Skeletal muscle tissue (tissue), 4 donors: ENCODE data around the gene NDEL1. TPM values are rescaled to one million over a fixed set of nuclear protein-coding genes. Genes with fewer than 3 reads are reported as not detected.

ENCODE experiments used
- H3K27ac ChIP-seq: one replicate; pipeline ENCODE4 v1.7.0; 2013; ENCODE audit warnings: mild to moderate bottlenecking, low read depth, low read length, inconsistent platforms
- H3K27me3 ChIP-seq, 3 donors: one replicate each; pipeline ENCODE4 v1.7.0; 2013; ENCODE audit warnings: low read length in 3 of 3; ENCODE audit not compliant: control insufficient read depth in 3 of 3, insufficient read depth in 3 of 3
- H3K36me3 ChIP-seq, 3 donors: one replicate each; pipeline ENCODE4 v1.7.0; 2013; ENCODE audit warnings: low read length in 3 of 3; ENCODE audit not compliant: control insufficient read depth in 3 of 3, insufficient read depth in 3 of 3
- H3K4me1 ChIP-seq, 3 donors: one replicate each; pipeline ENCODE4 v1.7.0; 2013; ENCODE audit warnings: low read length in 3 of 3, mild to moderate bottlenecking in 3 of 3; ENCODE audit not compliant: control insufficient read depth in 3 of 3, insufficient read depth in 3 of 3
- H3K4me3 ChIP-seq, 3 donors: one replicate each; pipeline ENCODE4 v1.7.0; 2013; ENCODE audit warnings: low read length in 3 of 3
- H3K9ac ChIP-seq, 3 donors: one replicate each; pipeline ENCODE4 v1.7.0; 2013; ENCODE audit warnings: low read length in 3 of 3, mild to moderate bottlenecking in 3 of 3, moderate library complexity in 2 of 3, low read depth in 1 of 3
- H3K9me3 ChIP-seq, 3 donors: one replicate each; pipeline ENCODE4 v1.7.0; 2013; ENCODE audit warnings: low read length in 3 of 3; ENCODE audit not compliant: control insufficient read depth in 3 of 3
- total RNA-seq: library from RNA; depleted of rRNA; stranded (reverse); fragments of >200 nt; gene quantifications from one replicate; pipeline ENCODE4 v1.2.3, GENCODE V29; 2014
- donor health status: Osteomylitis.

NDEL1 gene
- total RNA-seq, 1 donor from 2014 or later: 32.4 TPM

DNA sequence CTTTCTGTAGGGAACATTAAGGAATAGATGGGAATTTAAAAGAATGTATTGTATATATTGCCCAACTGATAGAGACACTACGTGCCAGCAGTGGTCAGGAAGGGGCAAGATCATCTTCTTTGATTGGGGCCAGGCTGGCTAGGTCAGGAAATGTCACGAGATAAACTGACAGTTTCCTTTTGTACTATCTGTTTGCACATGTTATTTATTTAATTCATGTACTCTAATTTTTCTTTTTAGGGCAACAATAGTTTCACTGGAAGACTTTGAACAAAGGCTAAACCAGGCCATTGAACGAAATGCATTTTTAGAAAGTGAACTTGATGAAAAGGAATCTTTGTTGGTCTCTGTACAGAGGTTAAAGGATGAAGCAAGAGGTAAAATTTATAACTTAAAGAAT, 12.6 kb downstream of the NDEL1 start:
- Histone ChIP-seq H3K9ac (no peak overlapping the region), H3K9me3 (no peaks in the 10 kb centered on the region), H3K27ac (no peak overlapping the region), H3K4me3 (no peak overlapping the region), H3K36me3 (peaks cover 19 to 50% (median 48%) of the 10 kb centered on the region in 3 donors), H3K27me3 (no peaks in the 10 kb centered on the region), H3K4me1 (peaks cover 0 to 2% (median 2%) of the 10 kb centered on the region in 3 donors)

DNA sequence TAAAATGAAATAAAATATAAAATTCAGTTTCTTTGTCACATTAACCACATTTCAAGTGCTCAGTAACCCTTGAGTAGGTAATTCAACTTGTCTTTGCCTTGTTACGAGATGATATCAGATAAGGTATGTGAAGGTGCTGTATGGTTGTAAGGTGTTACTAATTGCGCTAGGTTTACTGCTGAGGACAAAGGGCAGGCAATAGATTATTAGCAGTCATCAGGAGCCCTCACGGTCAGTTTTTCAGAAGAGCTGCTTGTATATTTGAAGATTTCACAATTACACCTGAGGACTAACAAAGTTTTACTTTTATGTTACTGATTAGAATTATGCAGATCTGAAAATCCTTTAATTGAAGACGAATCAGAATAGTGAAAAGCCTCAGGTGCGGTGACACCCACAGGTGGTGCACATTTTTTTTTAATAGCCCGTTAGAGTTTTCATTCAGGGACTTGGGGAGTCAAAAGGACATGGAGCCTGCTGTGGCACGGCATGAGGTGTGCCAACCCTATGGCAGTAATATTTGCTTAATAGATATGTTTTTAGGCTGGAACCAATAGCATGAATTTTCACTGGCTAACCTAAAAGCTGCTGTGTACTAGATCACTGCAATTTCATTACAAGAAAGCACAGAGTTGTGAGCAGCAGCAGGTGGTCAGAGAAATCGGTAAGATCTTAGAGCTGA, 16.4 kb downstream of the NDEL1 start:
- Histone ChIP-seq H3K9ac (no peak overlapping the region), H3K27ac (no peak overlapping the region), H3K4me3 (no peak overlapping the region), H3K36me3 (peaks cover 27 to 49% (median 41%) of the 10 kb centered on the region in 3 donors), H3K4me1 (peaks cover 0 to 2% (median 0%) of the 10 kb centered on the region in 3 donors), H3K27me3 (no peaks in the 10 kb centered on the region), H3K9me3 (no peaks in the 10 kb centered on the region)

GRCh38 chr17:8453326-8453725, 17.6 kb downstream of the NDEL1 start:
- Histone ChIP-seq H3K36me3 (peaks cover 37 to 57% (median 49%) of the 10 kb centered on the region in 3 donors), H3K27me3 (no peaks in the 10 kb centered on the region), H3K4me1 (peaks cover 0 to 2% (median 0%) of the 10 kb centered on the region in 3 donors), H3K9me3 (no peaks in the 10 kb centered on the region), H3K27ac (no peak overlapping the region), H3K9ac (no peak overlapping the region), H3K4me3 (no peak overlapping the region)

- peaks cover 0 to 2% (median 0%) of the 10 kb centered on the region in 3 donors for H3K4me1 ChIP-seq
- H3K9ac ChIP-seq: no peak overlapping the region
- no peaks in the 10 kb centered on the region for H3K9me3 ChIP-seq
- H3K27me3 ChIP-seq: no peaks in the 10 kb centered on the region
- H3K27ac ChIP-seq: no peak overlapping the region
- H3K4me3 ChIP-seq: no peak overlapping the region
- peaks cover 37 to 54% (median 52%) of the 10 kb centered on the region in 3 donors for H3K36me3 ChIP-seq
Measured at GRCh38 chr17:8455665-8456209, 20.1 kb downstream of the NDEL1 start.

DNA sequence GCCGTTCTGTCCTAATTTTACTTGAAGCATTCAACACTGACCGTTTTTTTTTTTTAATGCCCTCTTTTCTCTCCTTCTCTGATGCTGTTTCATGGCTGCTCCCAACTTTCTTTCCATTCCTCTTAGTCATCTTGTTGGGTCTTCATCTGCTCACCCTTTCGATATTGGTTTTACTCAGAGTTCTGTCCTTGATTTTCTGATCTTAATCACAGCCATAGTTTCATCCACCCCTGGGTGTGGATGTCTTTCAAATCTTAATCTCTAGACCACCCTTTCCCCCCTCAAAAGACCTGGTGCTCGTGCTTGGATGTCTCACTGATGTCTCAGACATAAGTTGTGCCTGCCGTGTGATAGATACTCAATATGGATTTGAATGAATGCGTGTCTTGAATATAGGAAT, 22.4 kb downstream of the NDEL1 start:
- Histone ChIP-seq H3K4me1 (peaks cover 0 to 5% (median under 1%) of the 10 kb centered on the region in 3 donors), H3K36me3 (peaks cover 49 to 60% (median 60%) of the 10 kb centered on the region in 3 donors), H3K4me3 (no peak overlapping the region), H3K9ac (no peak overlapping the region), H3K9me3 (no peaks in the 10 kb centered on the region), H3K27me3 (no peaks in the 10 kb centered on the region), H3K27ac (no peak overlapping the region)

DNA sequence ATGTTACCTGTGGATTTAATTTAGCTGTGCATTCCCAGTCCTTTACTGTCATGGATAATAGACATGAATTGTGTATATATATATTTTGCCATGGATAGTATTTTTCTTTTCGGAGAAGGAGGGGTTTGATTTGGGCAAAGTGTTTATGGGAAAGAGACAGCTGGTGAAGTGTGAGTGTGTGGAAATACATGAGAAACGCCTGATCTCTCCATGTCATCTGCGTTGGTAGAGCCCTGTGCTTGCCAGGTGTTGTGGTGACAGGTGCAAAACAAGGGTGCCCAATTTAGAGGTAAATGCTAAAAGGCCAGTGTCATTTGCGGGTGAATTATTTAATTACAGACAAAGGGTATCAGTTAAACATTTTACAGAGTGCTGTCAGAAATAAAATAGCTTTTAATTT, 23.4 kb downstream of the NDEL1 start:
- Histone ChIP-seq H3K4me1 (peaks cover 0 to 6% (median 5%) of the 10 kb centered on the region in 3 donors), H3K36me3 (peaks cover 49 to 69% (median 69%) of the 10 kb centered on the region in 3 donors), H3K27me3 (no peaks in the 10 kb centered on the region), H3K9ac (no peak overlapping the region), H3K27ac (no peak overlapping the region), H3K9me3 (no peaks in the 10 kb centered on the region), H3K4me3 (no peak overlapping the region)

DNA sequence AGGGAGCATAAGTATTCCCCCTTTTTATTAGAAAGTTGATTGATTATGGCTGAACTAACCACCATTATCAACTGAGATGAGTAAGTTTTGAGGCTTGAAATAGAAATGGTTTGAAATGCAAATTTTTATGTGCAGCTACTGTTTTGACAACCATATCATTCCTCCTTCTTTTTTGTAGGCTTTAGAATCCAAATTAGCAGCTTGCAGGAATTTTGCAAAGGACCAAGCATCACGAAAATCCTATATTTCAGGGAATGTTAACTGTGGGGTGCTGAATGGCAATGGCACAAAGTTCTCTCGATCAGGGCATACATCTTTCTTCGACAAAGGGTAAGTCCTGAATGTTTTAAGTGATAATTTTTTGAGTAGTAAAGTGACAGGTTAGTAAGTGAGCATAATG, 24.1 kb downstream of the NDEL1 start:
- Histone ChIP-seq H3K9me3 (no peaks in the 10 kb centered on the region), H3K36me3 (peaks cover 52 to 72% (median 63%) of the 10 kb centered on the region in 3 donors)

GRCh38 chr17:8462564-8462963, 26.9 kb downstream of the NDEL1 start:
- H3K36me3 ChIP-seq: peaks cover 52 to 65% (median 62%) of the 10 kb centered on the region in 3 donors
- H3K9ac ChIP-seq: peak overlapping the region in 1 of 3 donors; percentile 21

More for the DNA sequence above, 24.1 kb downstream of the NDEL1 start:
- Histone ChIP-seq H3K27ac (no peak overlapping the region), H3K4me1 (peaks cover 4 to 10% (median 9%) of the 10 kb centered on the region in 3 donors), H3K27me3 (no peaks in the 10 kb centered on the region), H3K9ac (no peak overlapping the region), H3K4me3 (no peak overlapping the region)

DNA sequence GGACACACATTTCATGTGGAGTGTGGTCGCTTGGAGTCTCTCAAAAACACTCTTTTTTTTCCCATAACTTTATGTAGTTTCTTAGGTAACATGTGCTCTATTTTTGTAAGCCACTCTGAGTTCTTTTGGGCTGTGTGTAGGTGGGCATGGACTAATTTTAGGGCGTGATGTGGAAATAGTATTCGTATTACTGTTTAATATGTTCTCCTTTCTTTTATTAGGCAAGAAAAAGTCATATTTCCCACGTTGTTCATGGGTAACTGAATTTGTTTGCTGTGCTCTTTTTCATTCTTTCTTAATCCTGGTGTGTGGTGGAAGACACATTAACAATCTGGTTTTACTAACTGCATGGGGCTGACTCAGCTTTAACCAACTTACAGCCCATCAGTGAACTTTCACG, 27.4 kb downstream of the NDEL1 start:
- Histone ChIP-seq H3K27me3 (no peaks in the 10 kb centered on the region), H3K9ac (no peak overlapping the region), H3K4me1 (peaks cover 17 to 25% (median 22%) of the 10 kb centered on the region in 3 donors), H3K4me3 (no peak overlapping the region), H3K27ac (no peak overlapping the region), H3K9me3 (no peaks in the 10 kb centered on the region), H3K36me3 (peaks cover 53 to 65% (median 63%) of the 10 kb centered on the region in 3 donors)

More at GRCh38 chr17:8462564-8462963, 26.9 kb downstream of the NDEL1 start:
- Histone ChIP-seq H3K27ac (no peak overlapping the region), H3K9me3 (no peaks in the 10 kb centered on the region), H3K4me3 (no peak overlapping the region), H3K27me3 (no peaks in the 10 kb centered on the region), H3K4me1 (peaks cover 16 to 22% (median 21%) of the 10 kb centered on the region in 3 donors)

- Histone ChIP-seq H3K27ac (no peak overlapping the region), H3K36me3 (peaks cover 46 to 62% (median 56%) of the 10 kb centered on the region in 3 donors), H3K9me3 (no peaks in the 10 kb centered on the region), H3K27me3 (no peaks in the 10 kb centered on the region), H3K4me3 (no peak overlapping the region), H3K9ac (no peak overlapping the region), H3K4me1 (peaks cover 23 to 34% (median 26%) of the 10 kb centered on the region in 3 donors)
Measured at GRCh38 chr17:8464941-8465340, 29.3 kb downstream of the NDEL1 start.
